GM12865 (cell line): Measurements from ENCODE around the gene ACOXL.
"Not testable (repeated sequence)": the region's sequence is repeated elsewhere in the genome, so short reads cannot be mapped to it uniquely, and the experiment has no call there.

Experiments used
- DNase-seq: peaks from one replicate; pipeline ENCODE4 v3.0.0; 2010; ENCODE audit warnings: low read depth
- H3K4me3 ChIP-seq: 2 replicates; pipeline ENCODE4 v1.5.1; 2011; ENCODE audit warnings: mild to moderate bottlenecking, low read depth, low read length, control low read depth
- CTCF ChIP-seq: IDR thresholded peaks from 2 replicates; pipeline ENCODE4 v1.5.1; 2011; ENCODE audit warnings: low read length, control low read depth, low read depth, inconsistent platforms; ENCODE audit not compliant: insufficient read depth; ENCODE audit errors: missing control alignments

Gene ACOXL

GRCh38 chr2:111062417-111062816, 330.0 kb downstream of the ACOXL start:
- DNase-seq: peak; percentile 70
- TF ChIP-seq CTCF: no peak
- no peak overlapping the region for H3K4me3 ChIP-seq

- H3K4me3 ChIP-seq: no peak overlapping the region
- DNase-seq: no peak
- TF ChIP-seq CTCF: no peak
Observed at GRCh38 chr2:111066062-111066593, 333.8 kb downstream of the ACOXL start.

DNA sequence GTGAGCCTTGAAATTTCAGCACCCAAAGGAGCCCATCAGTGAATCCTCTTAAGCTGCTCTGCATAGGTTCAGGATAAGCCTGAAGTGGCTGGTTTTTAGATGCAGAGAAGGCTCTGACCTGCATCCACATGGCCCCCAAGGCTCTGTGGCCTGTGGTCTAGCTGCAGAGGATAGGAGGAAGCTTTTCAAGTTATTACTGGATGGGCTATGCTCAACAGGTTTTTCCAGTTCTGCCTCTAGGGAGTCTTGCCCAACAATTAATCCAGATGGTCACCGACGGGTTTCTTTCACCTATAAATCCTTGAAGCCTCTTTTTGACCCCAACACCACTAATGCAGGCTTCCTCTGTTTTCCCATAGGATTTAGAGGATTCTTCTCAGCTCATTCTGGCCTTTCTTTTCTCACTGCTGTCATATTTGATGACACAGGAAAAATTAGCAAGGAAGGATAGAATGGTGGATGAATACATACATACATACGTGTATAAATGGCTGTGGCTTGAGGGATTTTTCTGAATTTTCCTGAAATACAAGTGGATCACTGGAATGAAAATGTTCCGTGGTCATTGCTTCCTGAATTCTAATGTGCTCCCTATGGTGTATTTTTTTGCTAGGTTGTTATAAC, 336.2 kb downstream of the ACOXL start:
- no peak for DNase-seq

DNA sequence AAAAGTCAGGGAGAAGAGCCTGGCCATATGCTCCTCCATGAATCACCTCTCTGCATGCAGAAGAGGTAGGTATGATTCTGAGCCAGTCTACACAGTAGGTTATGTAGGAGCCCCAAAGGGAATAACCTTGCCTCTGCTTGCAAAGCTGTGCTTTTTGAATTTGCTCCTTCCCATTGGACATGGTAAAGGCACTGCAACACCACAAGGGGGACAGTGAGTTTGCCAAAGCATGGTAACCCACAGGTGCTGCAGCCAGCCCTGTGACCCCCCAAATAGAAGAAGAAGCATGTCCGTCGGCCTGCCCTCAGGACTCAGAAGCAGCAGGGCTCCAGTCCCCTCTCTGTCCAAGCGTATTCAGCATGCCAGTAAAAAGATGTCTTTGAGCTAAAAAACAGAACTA, 337.3 kb downstream of the ACOXL start:
- no peak overlapping the region for H3K4me3 ChIP-seq
- DNase-seq: no peak
- peak; percentile 33 for TF ChIP-seq CTCF

More for the DNA sequence above, 336.2 kb downstream of the ACOXL start:
- no peak overlapping the region for H3K4me3 ChIP-seq
- no peak for TF ChIP-seq CTCF

DNA sequence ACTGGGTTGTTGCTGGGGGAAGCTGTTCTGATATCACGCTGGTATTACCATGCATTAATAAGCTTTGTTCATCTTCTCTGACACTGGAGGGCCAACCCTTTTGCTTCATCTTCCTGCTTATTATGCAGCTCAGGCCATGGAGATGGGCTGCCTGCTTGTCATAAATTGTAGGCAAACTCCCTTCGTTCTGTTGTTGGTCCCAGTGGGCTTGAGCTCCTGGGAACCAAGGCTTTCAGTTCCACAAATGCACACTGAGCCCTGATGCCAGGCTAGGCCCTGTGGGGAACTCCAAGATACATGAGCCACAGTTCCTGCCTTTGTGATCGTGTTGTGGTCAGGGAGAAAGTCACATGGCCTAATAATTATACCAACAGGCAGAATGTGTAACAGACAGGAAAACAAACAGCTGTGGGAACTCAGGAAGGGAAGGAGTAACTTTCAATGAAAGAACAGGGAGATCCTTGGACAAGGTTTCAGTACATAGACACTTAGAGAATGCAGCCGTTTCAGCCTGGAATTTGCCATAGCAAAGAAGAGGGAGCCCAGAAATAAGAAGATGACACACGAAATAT, 339.3 kb downstream of the ACOXL start:
- DNase-seq: peak; percentile 43
- no peak overlapping the region for H3K4me3 ChIP-seq
- TF ChIP-seq CTCF: no peak

- TF ChIP-seq CTCF: no peak
- DNase-seq: no peak
- H3K4me3 ChIP-seq: no peak overlapping the region
Observed at GRCh38 chr2:111072220-111072871, 340.0 kb downstream of the ACOXL start.

GRCh38 chr2:111082659-111083058, 350.3 kb downstream of the ACOXL start:
- H3K4me3 ChIP-seq, DNase-seq: not testable (repeated sequence)
